Fibroblast of lung (primary cell): ENCODE results near the gene RASGEF1C. TPM values are rescaled to one million over a fixed set of nuclear protein-coding genes. Genes with fewer than 3 reads are reported as not detected.
A peak's percentile ranks its signal among the peaks of the same experiment; 100 is the strongest.

Experiments
- DNase-seq, 2 donors: peaks; one replicate each; pipeline versions ENCODE4 v3.0.0 to v3.0.0-alpha.2; 2010; ENCODE audit warnings: low read depth in 2 of 2
- H2AFZ ChIP-seq: 2 replicates; pipeline ENCODE4 v1.5.1; 2012; ENCODE audit warnings: low read length, control low read depth, inconsistent platforms
- H3K27ac ChIP-seq: 2 replicates; pipeline ENCODE4 v1.5.1; 2011; ENCODE audit warnings: low read length, control low read depth; ENCODE audit not compliant: insufficient read depth
- H3K27me3 ChIP-seq: 2 replicates; pipeline ENCODE4 v1.5.1; 2011; ENCODE audit warnings: mild to moderate bottlenecking, low read length; ENCODE audit not compliant: control insufficient read depth, insufficient read depth
- H3K36me3 ChIP-seq: 2 replicates; pipeline ENCODE4 v1.5.1; 2011; ENCODE audit warnings: low read length; ENCODE audit not compliant: control insufficient read depth, insufficient read depth
- H3K4me1 ChIP-seq: 2 replicates; pipeline ENCODE4 v1.5.1; 2011; ENCODE audit warnings: low read length; ENCODE audit not compliant: control insufficient read depth, insufficient read depth; ENCODE audit errors: extremely low read depth
- H3K4me2 ChIP-seq: 2 replicates; pipeline ENCODE4 v1.5.1; 2011; ENCODE audit warnings: low read length, control low read depth; ENCODE audit not compliant: insufficient read depth; ENCODE audit errors: extremely low read depth
- H3K4me3 ChIP-seq, 4 experiments: fragments of 200-600 bp in 1 of 4; sonication (generic) in 1 of 4; replicated peaks in 1 of 4; 2 replicates each; pipeline ENCODE4 v1.5.1; 2011 to 2016; ENCODE audit warnings: low read length in 4 of 4, low read depth in 3 of 4, mild to moderate bottlenecking in 3 of 4, control low read depth in 2 of 4, inconsistent platforms in 1 of 4, mixed read lengths in 1 of 4; ENCODE audit not compliant: insufficient read depth in 1 of 4; ENCODE audit errors: control extremely low read depth in 1 of 4
- H3K79me2 ChIP-seq: 2 replicates; pipeline ENCODE4 v1.5.1; 2012; ENCODE audit warnings: mild to moderate bottlenecking, low read length, inconsistent platforms; ENCODE audit not compliant: control insufficient read depth, insufficient read depth
- H3K9ac ChIP-seq: 2 replicates; pipeline ENCODE4 v1.5.1; 2011; ENCODE audit warnings: mild to moderate bottlenecking, low read length, control low read depth; ENCODE audit not compliant: insufficient read depth
- H3K9me3 ChIP-seq: 2 replicates; pipeline ENCODE4 v1.5.1; 2012; ENCODE audit warnings: low read depth, low read length; ENCODE audit not compliant: control insufficient read depth, insufficient read depth
- H4K20me1 ChIP-seq: 2 replicates; pipeline ENCODE4 v1.5.1; 2011; ENCODE audit warnings: low read length; ENCODE audit not compliant: control insufficient read depth, insufficient read depth; ENCODE audit errors: extremely low read depth
- CTCF ChIP-seq, 2 donors: IDR thresholded peaks in 1 of 2; conservative IDR thresholded peaks in 1 of 2; 1 replicate in 1 of 2; 2 replicates in 1 of 2; pipeline ENCODE4 v1.5.1; 2011 to 2012; ENCODE audit warnings: low read length in 2 of 2, control low read depth in 1 of 2, inconsistent platforms in 1 of 2, low read depth in 1 of 2, mild to moderate bottlenecking in 1 of 2
- EZH2 ChIP-seq: IDR thresholded peaks from 2 replicates; pipeline ENCODE4 v1.5.1; 2012; ENCODE audit warnings: low read length, control low read depth, mild to moderate bottlenecking; ENCODE audit errors: missing control alignments
- polyA plus RNA-seq, 2 donors: library from polyadenylated mRNA; depleted of rRNA in 1 of 2; stranded (reverse) in 1 of 2; unstranded in 1 of 2; fragments of >200 nt; gene quantifications; 2 replicates each; pipeline ENCODE4 v1.2.1, GENCODE V29; 2011 to 2012; ENCODE audit warnings: missing spikeins in 1 of 2
- total RNA-seq: library from RNA; depleted of rRNA; stranded (reverse); fragments of >200 nt; gene quantifications from 2 replicates; pipeline ENCODE4 v1.2.1, GENCODE V29; 2014

RASGEF1C gene
- total and polyA plus RNA-seq, 2 donors (not counting 1 experiment from before 2014, with no cell fraction given): under 0.01 TPM; not detected in 1

- DNase-seq: no peak
- Histone ChIP-seq H3K4me2 (no peak overlapping the region), H3K9me3 (no peaks in the 10 kb centered on the region), H3K79me2 (no peaks in the 10 kb centered on the region), H3K4me3 (no peak overlapping the region), H3K27me3 (no peaks in the 10 kb centered on the region), H3K4me1 (no peaks in the 10 kb centered on the region), H4K20me1 (no peaks in the 10 kb centered on the region), H3K36me3 (no peaks in the 10 kb centered on the region), H3K9ac (no peak overlapping the region), H2AFZ (no peak overlapping the region), H3K27ac (no peak overlapping the region)
- TF ChIP-seq EZH2: no peak
- TF ChIP-seq CTCF (conservative IDR thresholded peaks at IDR 0.05 in 1 of 2, IDR thresholded peaks at IDR 0.05 in 1 of 2; ENCODE audit: low read depth in 1 of 2, low read length in 2 of 2): no peak
Observed at GRCh38 chr5:180086816-180087399, 122.1 kb downstream of the RASGEF1C start.

- Histone ChIP-seq H3K36me3 (no peaks in the 10 kb centered on the region), H3K27me3 (no peaks in the 10 kb centered on the region), H3K4me2 (no peak overlapping the region), H2AFZ (no peak overlapping the region), H3K9ac (no peak overlapping the region), H3K9me3 (no peaks in the 10 kb centered on the region), H3K27ac (no peak overlapping the region), H3K4me1 (no peaks in the 10 kb centered on the region), H3K4me3 (no peak overlapping the region), H3K79me2 (no peaks in the 10 kb centered on the region), H4K20me1 (no peaks in the 10 kb centered on the region)
- no peak for TF ChIP-seq EZH2
- TF ChIP-seq CTCF (conservative IDR thresholded peaks at IDR 0.05 in 1 of 2, IDR thresholded peaks at IDR 0.05 in 1 of 2; ENCODE audit: low read depth in 1 of 2, low read length in 2 of 2): no peak
- peak in 1 of 2 donors; percentile 23 for DNase-seq
Observed at GRCh38 chr5:180085837-180086236, 123.2 kb downstream of the RASGEF1C start.

GRCh38 chr5:180084638-180085561, 124.1 kb downstream of the RASGEF1C start:
- Histone ChIP-seq H3K4me1 (no peaks in the 10 kb centered on the region), H4K20me1 (no peaks in the 10 kb centered on the region), H3K4me3 (no peak overlapping the region), H2AFZ (no peak overlapping the region), H3K36me3 (no peaks in the 10 kb centered on the region), H3K27ac (no peak overlapping the region), H3K27me3 (no peaks in the 10 kb centered on the region), H3K79me2 (no peaks in the 10 kb centered on the region), H3K4me2 (no peak overlapping the region), H3K9ac (no peak overlapping the region), H3K9me3 (no peaks in the 10 kb centered on the region)
- DNase-seq: no peak
- TF ChIP-seq CTCF (conservative IDR thresholded peaks at IDR 0.05 in 1 of 2, IDR thresholded peaks at IDR 0.05 in 1 of 2; ENCODE audit: low read depth in 1 of 2, low read length in 2 of 2): no peak
- TF ChIP-seq EZH2: no peak
